IPS DF 6.9 (cell line): ENCODE results near the gene AKAIN1.

Experiments used
- DNase-seq: peaks from one replicate; pipeline ENCODE4 v3.0.0-alpha.2; 2013; ENCODE audit warnings: low read depth, low spot score
- H3K27ac ChIP-seq: one replicate; pipeline ENCODE4 v1.5.1; 2013; ENCODE audit warnings: low read length, control low read depth
- H3K27me3 ChIP-seq: 2 replicates; pipeline ENCODE4 v1.6.1; 2013; ENCODE audit warnings: mild to moderate bottlenecking, low read length; ENCODE audit not compliant: control insufficient read depth, insufficient read depth
- H3K36me3 ChIP-seq: 2 replicates; pipeline ENCODE4 v1.6.1; 2013; ENCODE audit warnings: low read length; ENCODE audit not compliant: control insufficient read depth, insufficient read depth
- H3K4me1 ChIP-seq: 2 replicates; pipeline ENCODE4 v1.6.1; 2013; ENCODE audit warnings: low read length; ENCODE audit not compliant: control insufficient read depth, insufficient read depth
- H3K4me3 ChIP-seq: 2 replicates; pipeline ENCODE4 v1.5.1; 2013; ENCODE audit warnings: mild to moderate bottlenecking, low read length
- H3K9me3 ChIP-seq: 2 replicates; pipeline ENCODE4 v1.6.1; 2013; ENCODE audit warnings: low read length, inconsistent platforms; ENCODE audit not compliant: control insufficient read depth, insufficient read depth
- WGBS: extraction: QIAGEN DNeasy Blood & Tissue Kit; methylation state at CpG from one replicate; pipeline ENCODE4 v1.1.7; 2013; ENCODE audit warnings: mixed read lengths, missing lambda C conversion rate; ENCODE audit not compliant: insufficient read length, insufficient coverage; 5-methylcytosine and 5-hydroxymethylcytosine counted together

AKAIN1 gene

GRCh38 chr18:5142859-5143258, 54.2 kb downstream of the AKAIN1 start:
- WGBS = no CpG with 5 or more reads among the region's 2 CpGs
- Histone ChIP-seq H3K9me3 (no peaks in the 10 kb centered on the region), H3K36me3 (no peaks in the 10 kb centered on the region), H3K27ac (no peak overlapping the region), H3K27me3 (no peaks in the 10 kb centered on the region), H3K4me1 (no peaks in the 10 kb centered on the region), H3K4me3 (no peak overlapping the region)
- no peak for DNase-seq

DNA sequence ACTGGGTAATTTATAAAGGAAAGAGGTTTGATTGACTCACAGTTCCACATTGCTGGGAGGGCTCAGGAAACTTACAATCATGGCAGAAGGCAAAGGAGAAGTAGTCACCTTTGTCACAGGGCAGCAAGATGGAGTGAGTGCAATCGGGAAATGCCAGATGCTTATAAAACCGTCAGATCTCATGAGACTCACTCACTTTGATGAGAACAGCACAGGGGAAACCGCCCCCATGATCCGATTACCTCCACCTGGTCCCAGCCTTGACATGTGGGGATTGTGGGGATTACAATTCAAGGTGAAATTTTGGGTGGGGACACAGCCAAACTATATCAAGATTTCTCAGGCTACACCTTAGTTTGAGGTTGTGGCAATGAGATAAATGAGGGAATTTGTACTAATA, 54.9 kb downstream of the AKAIN1 start:
- no peaks in the 10 kb centered on the region for H3K27me3 ChIP-seq
- no peaks in the 10 kb centered on the region for H3K4me1 ChIP-seq
- no peaks in the 10 kb centered on the region for H3K36me3 ChIP-seq
- H3K4me3 ChIP-seq = no peak overlapping the region
- DNase-seq = no peak
- no peak overlapping the region for H3K27ac ChIP-seq
- WGBS = no CpG with 5 or more reads among the region's 4 CpGs
- H3K9me3 ChIP-seq = no peaks in the 10 kb centered on the region

GRCh38 chr18:5137261-5137660, 59.8 kb downstream of the AKAIN1 start:
- Histone ChIP-seq H3K27ac (no peak overlapping the region), H3K36me3 (no peaks in the 10 kb centered on the region), H3K9me3 (no peaks in the 10 kb centered on the region), H3K27me3 (no peaks in the 10 kb centered on the region), H3K4me1 (no peaks in the 10 kb centered on the region), H3K4me3 (no peak overlapping the region)
- no CpG with 5 or more reads among the region's 2 CpGs for WGBS
- no peak for DNase-seq

DNA sequence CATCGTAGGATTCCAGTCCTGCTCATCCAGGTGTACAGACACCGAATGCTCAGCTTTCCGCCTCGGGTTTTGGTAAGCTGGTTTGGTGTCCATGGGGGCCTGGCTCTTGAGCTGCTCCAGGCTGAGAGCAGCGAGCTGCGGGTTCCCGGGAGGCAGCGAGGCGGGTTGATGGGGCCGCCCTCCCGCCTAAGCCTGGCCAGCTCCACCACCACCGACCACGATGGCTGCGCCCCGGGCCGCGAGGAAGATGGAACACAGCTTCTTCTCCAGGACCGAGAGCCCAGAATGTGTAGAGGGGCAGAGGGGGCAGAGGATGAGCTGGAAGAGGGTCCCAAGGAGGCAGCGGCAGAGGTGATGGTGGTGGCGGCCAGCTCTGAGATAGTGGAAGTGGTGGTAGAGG, 64.1 kb downstream of the AKAIN1 start:
- Histone ChIP-seq H3K9me3 (no peaks in the 10 kb centered on the region), H3K4me1 (no peaks in the 10 kb centered on the region), H3K27ac (no peak overlapping the region), H3K27me3 (no peaks in the 10 kb centered on the region), H3K4me3 (no peak overlapping the region), H3K36me3 (no peaks in the 10 kb centered on the region)
- DNase-seq = no peak
- WGBS = no CpG with 5 or more reads among the region's 20 CpGs

DNA sequence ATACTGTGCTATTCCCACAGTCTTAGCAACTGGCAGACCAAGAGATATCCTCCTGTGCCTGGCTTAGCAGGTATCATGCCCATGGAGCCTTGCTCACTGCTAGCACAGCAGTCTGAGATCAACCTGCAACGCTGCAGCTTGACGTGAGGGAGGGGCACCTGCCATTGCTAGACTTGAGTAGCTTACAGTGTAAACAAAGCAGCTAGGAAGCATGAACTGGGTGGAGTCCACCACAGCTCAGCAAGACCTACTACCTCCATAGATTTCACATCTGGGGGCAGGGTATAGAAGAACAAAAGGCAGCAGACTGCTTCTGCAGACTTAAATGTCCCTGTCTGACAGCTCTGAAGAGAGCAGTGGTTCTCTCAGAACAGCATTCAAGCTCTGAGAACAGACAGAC, 74.8 kb downstream of the AKAIN1 start:
- H3K9me3 ChIP-seq = no peaks in the 10 kb centered on the region
- DNase-seq = no peak

DNA sequence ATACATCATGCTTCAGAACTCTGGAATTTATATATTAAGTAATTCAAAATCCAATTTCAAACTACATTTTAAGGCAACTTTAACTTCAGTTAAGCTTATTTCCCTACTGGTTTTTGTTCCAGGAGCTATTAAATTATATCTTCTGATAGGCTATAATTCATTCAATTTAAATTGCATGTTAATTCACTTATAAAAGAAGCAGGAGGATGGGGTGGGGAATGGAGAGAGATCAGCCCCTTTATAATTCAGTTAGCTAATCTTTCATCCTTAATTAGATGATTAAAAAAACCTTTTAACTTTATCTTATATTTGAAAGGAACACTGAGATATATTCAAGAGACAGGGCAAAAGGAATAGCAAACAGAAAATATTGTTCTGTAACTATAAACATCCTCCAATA, 86.8 kb downstream of the AKAIN1 start:
- Histone ChIP-seq H3K4me3 (no peak overlapping the region), H3K4me1 (no peaks in the 10 kb centered on the region), H3K36me3 (no peaks in the 10 kb centered on the region), H3K27ac (no peak overlapping the region), H3K27me3 (no peaks in the 10 kb centered on the region), H3K9me3 (no peaks in the 10 kb centered on the region)
- DNase-seq = no peak

More for the DNA sequence above, 74.8 kb downstream of the AKAIN1 start:
- WGBS = no CpG with 5 or more reads among the region's 2 CpGs
- Histone ChIP-seq H3K4me1 (no peaks in the 10 kb centered on the region), H3K4me3 (no peak overlapping the region), H3K36me3 (no peaks in the 10 kb centered on the region), H3K27me3 (no peaks in the 10 kb centered on the region), H3K27ac (no peak overlapping the region)

- no peaks in the 10 kb centered on the region for H3K4me1 ChIP-seq
- no peaks in the 10 kb centered on the region for H3K9me3 ChIP-seq
- H3K4me3 ChIP-seq = no peak overlapping the region
- no peaks in the 10 kb centered on the region for H3K27me3 ChIP-seq
- WGBS = no CpG with 5 or more reads among the region's 2 CpGs
- H3K36me3 ChIP-seq = no peaks in the 10 kb centered on the region
- no peak for DNase-seq
- no peak overlapping the region for H3K27ac ChIP-seq
These were observed 89.1 kb downstream of the AKAIN1 start for GRCh38 chr18:5107988-5108387.

- Histone ChIP-seq H3K27ac (no peak overlapping the region), H3K4me1 (no peaks in the 10 kb centered on the region), H3K27me3 (no peaks in the 10 kb centered on the region), H3K9me3 (no peaks in the 10 kb centered on the region), H3K36me3 (no peaks in the 10 kb centered on the region), H3K4me3 (no peak overlapping the region)
- DNase-seq = no peak
- WGBS = no CpG with 5 or more reads among the region's 1 CpG
These were observed 90.3 kb downstream of the AKAIN1 start for GRCh38 chr18:5106730-5107129.

DNA sequence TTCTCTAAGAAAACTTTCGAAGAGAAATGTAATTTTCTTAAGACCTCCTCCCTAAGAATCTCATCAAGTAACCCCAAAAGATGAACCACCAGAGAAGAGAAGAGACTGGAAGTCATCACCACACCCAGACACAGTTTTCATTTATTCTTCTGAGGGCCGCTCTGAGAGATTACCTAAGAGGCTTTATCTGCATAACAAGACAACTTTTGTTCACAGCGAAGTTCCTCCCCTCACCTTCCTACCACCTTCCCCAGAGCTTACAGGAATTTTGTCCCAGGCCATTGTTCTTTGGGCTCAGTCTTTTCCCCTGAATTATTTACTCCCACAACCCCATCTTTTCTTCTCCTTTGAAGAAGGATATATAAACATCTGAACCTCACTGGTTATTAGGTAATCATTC, 92.8 kb downstream of the AKAIN1 start:
- H3K9me3 ChIP-seq = no peaks in the 10 kb centered on the region
- H3K27me3 ChIP-seq = no peaks in the 10 kb centered on the region
- H3K36me3 ChIP-seq = no peaks in the 10 kb centered on the region
- no peak overlapping the region for H3K4me3 ChIP-seq
- H3K4me1 ChIP-seq = no peaks in the 10 kb centered on the region
- no CpG with 5 or more reads among the region's 3 CpGs for WGBS
- DNase-seq = no peak
- H3K27ac ChIP-seq = no peak overlapping the region

DNA sequence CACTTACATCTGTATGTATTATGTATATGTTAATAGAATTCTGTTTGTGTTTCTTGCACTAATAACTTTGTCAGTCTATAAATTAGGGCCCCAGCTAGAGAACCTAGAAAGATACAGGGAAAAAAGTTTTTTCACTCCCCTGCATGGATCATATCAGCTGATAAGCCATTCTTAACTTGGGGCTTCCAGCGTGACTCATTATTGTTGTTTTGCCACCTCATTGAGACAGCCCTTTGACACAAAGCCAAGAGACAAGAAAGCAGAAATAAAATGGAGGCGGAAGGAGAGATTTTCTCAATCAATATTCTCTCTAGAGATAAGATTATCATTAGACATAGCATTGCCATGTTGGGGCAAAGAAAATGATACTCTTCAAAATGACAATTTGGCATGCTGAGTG, 93.4 kb downstream of the AKAIN1 start:
- Histone ChIP-seq H3K36me3 (no peaks in the 10 kb centered on the region), H3K4me1 (no peaks in the 10 kb centered on the region), H3K27ac (no peak overlapping the region), H3K27me3 (no peaks in the 10 kb centered on the region), H3K4me3 (no peak overlapping the region), H3K9me3 (no peaks in the 10 kb centered on the region)
- no peak for DNase-seq
- WGBS = no CpG with 5 or more reads among the region's 2 CpGs

DNA sequence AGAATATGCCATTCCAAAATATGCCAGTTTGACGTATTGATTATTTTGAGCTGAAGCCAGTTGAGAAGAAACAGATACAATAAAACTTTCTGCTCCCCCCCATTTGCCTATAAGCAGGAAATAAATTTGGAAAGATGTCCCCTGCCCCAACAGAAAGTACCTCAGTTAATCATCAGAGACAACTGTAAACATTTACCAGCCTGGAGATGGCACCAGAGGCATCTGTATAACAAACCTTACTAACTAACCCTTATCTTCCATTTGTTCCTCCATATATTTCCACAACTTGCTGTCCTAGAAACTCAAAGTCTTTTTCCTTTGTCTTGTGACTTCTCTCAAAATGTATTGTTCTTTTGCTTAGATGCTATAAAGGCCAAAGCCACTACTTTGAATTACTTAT, 93.8 kb downstream of the AKAIN1 start:
- no peak for DNase-seq
- Histone ChIP-seq H3K36me3 (no peaks in the 10 kb centered on the region), H3K4me3 (no peak overlapping the region), H3K9me3 (no peaks in the 10 kb centered on the region), H3K27ac (no peak overlapping the region), H3K27me3 (no peaks in the 10 kb centered on the region), H3K4me1 (no peaks in the 10 kb centered on the region)
- WGBS = no CpG with 5 or more reads among the region's 1 CpG
